Caco-2 (cell line): Measurements from ENCODE around the gene MORF4L2. TPM values are rescaled to one million over a fixed set of nuclear protein-coding genes. Genes with fewer than 3 reads are reported as not detected.

Experiments
- BruUV-seq: library from RNA; stranded (reverse); fragments of 400-500 nt; replicated peaks from 2 replicates; lab custom pipeline; 2021; lab: Mats Ljungman, UMichigan
- CTCF ChIA-PET: fragments of 300-600 bp; sonication (Branson Sonifier 250); formaldehyde crosslinking; loops from one replicate; lab custom pipeline; 2022; ENCODE audit warnings: antibody characterized with exemption; lab: Charles Lee
- POLR2A ChIA-PET: fragments of 300-600 bp; sonication (Branson Sonifier 250); formaldehyde crosslinking; loops from one replicate; lab custom pipeline; 2022; ENCODE audit warnings: antibody characterized with exemption; lab: Charles Lee
- DNase-seq, 2 experiments: peaks; one replicate each; pipeline versions ENCODE4 v3.0.0 to v3.0.0-alpha.2; 2020 to 2022
- H3K27me3 ChIP-seq: replicated peaks from 2 replicates; pipeline ENCODE4 v1.6.0; 2011; ENCODE audit warnings: low read length; ENCODE audit not compliant: control insufficient read depth, insufficient read depth
- H3K36me3 ChIP-seq: 2 replicates; pipeline ENCODE4 v1.5.1; 2011; ENCODE audit warnings: low read length; ENCODE audit not compliant: control insufficient read depth, insufficient read depth
- H3K4me1 ChIP-seq: fragments of 250-450 bp; sonication (Bioruptor Pico); 2 replicates; pipeline ENCODE4 v1.5.1; 2020; ENCODE audit warnings: mild to moderate bottlenecking
- H3K4me3 ChIP-seq: 2 replicates; pipeline ENCODE4 v1.5.1; 2011; ENCODE audit warnings: low read depth, mild to moderate bottlenecking, control low read depth, low read length
- H3K9me3 ChIP-seq: fragments of 250-450 bp; sonication (Bioruptor Pico); 2 replicates; pipeline ENCODE4 v1.5.1; 2020; ENCODE audit warnings: mild to moderate bottlenecking, moderate library complexity
- H3K27ac Mint-ChIP-seq: one replicate; pipeline ENCODE4 v1.8.0; 2022; ENCODE audit warnings: mixed read lengths; ENCODE audit not compliant: unreplicated experiment
- H3K27me3 Mint-ChIP-seq: one replicate; pipeline ENCODE4 v1.8.0; 2022; ENCODE audit warnings: mixed read lengths; ENCODE audit not compliant: insufficient read depth, unreplicated experiment
- H3K36me3 Mint-ChIP-seq: one replicate; pipeline ENCODE4 v1.8.0; 2022; ENCODE audit warnings: mild to moderate bottlenecking, mixed read lengths; ENCODE audit not compliant: insufficient read depth, unreplicated experiment
- H3K4me1 Mint-ChIP-seq: one replicate; pipeline ENCODE4 v1.8.0; 2022; ENCODE audit warnings: low read depth, mixed read lengths; ENCODE audit not compliant: unreplicated experiment
- H3K4me3 Mint-ChIP-seq: one replicate; pipeline ENCODE4 v1.8.0; 2022; ENCODE audit warnings: mild to moderate bottlenecking, moderate library complexity, mixed read lengths; ENCODE audit not compliant: unreplicated experiment
- H3K9me3 Mint-ChIP-seq: one replicate; pipeline ENCODE4 v1.8.0; 2022; ENCODE audit warnings: mixed read lengths; ENCODE audit not compliant: unreplicated experiment
- CTCF ChIP-seq, 2 experiments: fragments of 200-600 bp in 1 of 2; IDR thresholded peaks; 1 replicate in 1 of 2; 2 replicates in 1 of 2; pipeline versions ENCODE4 v1.5.1 to v1.8.0; 2011 to 2022; ENCODE audit warnings: antibody characterized with exemption in 1 of 2, control low read depth in 1 of 2, inconsistent platforms in 1 of 2, low read depth in 1 of 2, low read length in 1 of 2, mild to moderate bottlenecking in 1 of 2, moderate library complexity in 1 of 2; ENCODE audit not compliant: insufficient read depth in 1 of 2, severe bottlenecking in 1 of 2, unreplicated experiment in 1 of 2
- intact Hi-C: fragments of 100-400 bp; cut with micrococcal nuclease; formaldehyde crosslinking; loops from one replicate; pipeline ENCODE4 v1.10.0; 2022; ENCODE audit not compliant: unreplicated experiment
- total RNA-seq: library from RNA; stranded (reverse); gene quantifications from 2 replicates; pipeline ENCODE4 v1.2.3, GENCODE V29; 2022

Gene MORF4L2
- total RNA-seq, 1 experiment from 2014 or later: 314 TPM

DNA sequence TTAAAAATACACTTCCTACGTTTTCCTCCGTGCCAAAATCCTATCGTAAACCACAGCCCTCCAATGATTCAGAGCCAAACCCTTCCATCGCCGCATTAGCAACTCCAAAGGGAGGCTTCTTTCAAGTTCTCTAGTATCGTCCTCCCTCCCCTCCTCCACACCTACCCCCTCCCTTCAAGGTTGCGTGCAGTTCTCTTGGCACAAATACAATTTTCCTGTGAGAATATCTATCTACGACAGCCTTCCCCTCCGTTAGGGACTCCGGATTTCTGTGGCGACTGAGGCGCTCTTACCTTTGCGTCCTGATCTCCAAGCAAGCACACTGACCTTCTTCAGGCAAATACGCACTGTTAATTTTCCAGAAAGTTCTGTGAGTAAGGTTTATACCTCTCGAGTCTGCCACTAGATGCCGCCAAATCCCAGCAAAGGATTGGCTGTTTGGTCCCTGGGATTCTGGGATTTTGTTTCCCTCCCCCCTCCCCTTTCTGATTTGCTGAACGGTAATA lies 1.2 kb upstream of the MORF4L2 start:
- peak; percentile 71 to 76 for DNase-seq
- H3K4me1 ChIP-seq: no peaks in the 10 kb centered on the region
- H3K9me3 Mint-ChIP-seq: no peaks in the 10 kb centered on the region
- H3K4me3 Mint-ChIP-seq: no peak overlapping the region
- no peaks in the 10 kb centered on the region for H3K9me3 ChIP-seq
- no peaks in the 10 kb centered on the region for H3K4me1 Mint-ChIP-seq
- peaks cover 23% of the 10 kb centered on the region for H3K36me3 Mint-ChIP-seq
- ChIA-PET CTCF (interaction anchor here (0.7 kb wide), 2 partner anchors 58 to 104 kb away, joined by 3 to 6 read pairs; no protein-coding TSS in a partner anchor), POLR2A (interaction anchor here (0.6 to 2.7 kb wide), 5 partner anchors 10 to 151 kb away, joined by 4 to 17 read pairs (median 9); partner anchors contain the start of gene RAB9B)
- intact Hi-C loops: loop anchor here (1.0 to 5.0 kb wide), 5 partner anchors 59 to 230 kb away; partner anchors contain the start of genes RAB9B and TCEAL1
- no peaks in the 10 kb centered on the region for H3K27me3 Mint-ChIP-seq
- H3K36me3 ChIP-seq: no peaks in the 10 kb centered on the region; the same call in 1 of the 2 replicates
- peak overlapping the region; percentile 56 for H3K4me3 ChIP-seq
- no peaks in the 10 kb centered on the region for H3K27me3 ChIP-seq
- H3K27ac Mint-ChIP-seq: no peak overlapping the region
- TF ChIP-seq CTCF (IDR thresholded peaks at IDR 0.05; ENCODE audit: insufficient read depth in 1 of 2, low read depth in 1 of 2, low read length in 1 of 2, severe bottlenecking in 1 of 2, unreplicated experiment in 1 of 2): peak; percentile 40 to 72
- BruUV-seq: TSS peak; percentile 49

DNA sequence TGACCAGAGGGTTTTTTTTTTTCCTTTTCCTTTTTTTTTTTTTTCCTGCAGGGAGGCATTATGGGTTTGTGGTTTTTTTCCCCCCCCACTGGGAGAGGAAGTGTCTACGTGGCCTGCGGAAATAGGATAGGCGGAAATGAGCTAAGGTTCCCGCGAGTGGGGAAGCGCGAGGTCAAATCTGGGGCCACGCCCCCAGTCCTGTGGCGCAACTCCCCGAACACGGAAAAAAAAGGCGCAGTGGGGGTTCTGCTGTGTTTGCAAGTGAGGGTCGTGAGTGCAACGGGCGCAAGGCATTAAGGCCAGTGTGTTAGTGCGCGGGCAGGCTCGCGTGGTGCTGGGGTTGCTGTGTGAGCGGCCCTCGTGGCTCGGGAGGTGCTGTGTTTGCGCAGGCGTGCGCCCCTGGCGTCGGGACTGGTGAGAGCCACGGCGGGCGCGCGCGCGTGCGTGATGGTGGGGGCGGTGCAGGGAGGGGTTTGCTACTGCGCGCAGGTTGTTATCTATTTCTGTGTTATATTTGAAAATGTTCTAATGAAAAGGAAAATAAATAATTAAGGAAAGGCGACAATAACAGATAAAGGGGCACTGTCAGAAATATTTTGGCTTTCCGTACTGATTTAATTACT lies 685 bp upstream of the MORF4L2 start:
- H3K27me3 ChIP-seq: no peaks in the 10 kb centered on the region
- H3K9me3 ChIP-seq: no peaks in the 10 kb centered on the region
- POLR2A ChIA-PET: interaction anchor here (0.5 to 2.7 kb wide), 7 partner anchors 9 to 231 kb away, joined by 3 to 17 read pairs (median 9); partner anchors contain the start of genes RAB9B and TCEAL4
- no peaks in the 10 kb centered on the region for H3K27me3 Mint-ChIP-seq
- BruUV-seq: no TSS peak
- peak overlapping the region; percentile 56 for H3K4me3 ChIP-seq
- no peaks in the 10 kb centered on the region; the same call in 1 of the 2 replicates for H3K36me3 ChIP-seq
- peak; percentile 82 to 86 for DNase-seq
- H3K36me3 Mint-ChIP-seq: peaks cover 28% of the 10 kb centered on the region
- CTCF ChIA-PET: interaction anchor here (0.7 to 0.9 kb wide), 7 partner anchors 57 to 488 kb away, joined by 3 to 6 read pairs (median 3); no protein-coding TSS in a partner anchor
- intact Hi-C loops: loop anchor here (1.0 to 5.0 kb wide), 5 partner anchors 58 to 230 kb away; partner anchors contain the start of genes RAB9B and TCEAL1
- no peaks in the 10 kb centered on the region for H3K9me3 Mint-ChIP-seq
- peak; percentile 30 to 42 for TF ChIP-seq CTCF (IDR thresholded peaks at IDR 0.05; ENCODE audit: insufficient read depth in 1 of 2, low read depth in 1 of 2, low read length in 1 of 2, severe bottlenecking in 1 of 2, unreplicated experiment in 1 of 2)
- no peaks in the 10 kb centered on the region for H3K4me1 Mint-ChIP-seq
- no peak overlapping the region for H3K27ac Mint-ChIP-seq
- no peaks in the 10 kb centered on the region for H3K4me1 ChIP-seq
- H3K4me3 Mint-ChIP-seq: no peak overlapping the region

GRCh38 chrX:103685396-103685795 lies 1.1 kb downstream of the MORF4L2 start:
- H3K9me3 Mint-ChIP-seq: no peaks in the 10 kb centered on the region
- no peak overlapping the region for H3K27ac Mint-ChIP-seq
- no TSS peak for BruUV-seq
- H3K27me3 Mint-ChIP-seq: no peaks in the 10 kb centered on the region
- peak overlapping the region; percentile 63 for H3K4me3 ChIP-seq
- peaks cover 42% of the 10 kb centered on the region for H3K36me3 Mint-ChIP-seq
- POLR2A ChIA-PET: interaction anchor here (0.6 to 2.7 kb wide), 2 partner anchors 56 to 146 kb away, joined by 5 to 17 read pairs; no protein-coding TSS in a partner anchor
- intact Hi-C loops: loop anchor here (5.0 kb wide), 2 partner anchors 147 to 232 kb away; partner anchors contain the start of gene RAB9B
- no peaks in the 10 kb centered on the region for H3K9me3 ChIP-seq
- H3K4me1 ChIP-seq: no peaks in the 10 kb centered on the region
- no peak for TF ChIP-seq CTCF (IDR thresholded peaks at IDR 0.05; ENCODE audit: insufficient read depth in 1 of 2, low read depth in 1 of 2, low read length in 1 of 2, severe bottlenecking in 1 of 2, unreplicated experiment in 1 of 2)
- no peak overlapping the region for H3K4me3 Mint-ChIP-seq
- no peak for DNase-seq
- H3K27me3 ChIP-seq: no peaks in the 10 kb centered on the region
- no peaks in the 10 kb centered on the region; the same call in none of the 2 replicates for H3K36me3 ChIP-seq
- CTCF ChIA-PET: no interaction called here
- no peaks in the 10 kb centered on the region for H3K4me1 Mint-ChIP-seq
